HepG2 (cell line): ENCODE results near the gene CARMIL1. TPM values are rescaled to one million over a fixed set of nuclear protein-coding genes. Genes with fewer than 3 reads are reported as not detected.

Experiments
- CBFB ChIP-seq: sonication (generic); formaldehyde crosslinking; IDR thresholded peaks from 2 replicates; pipeline ENCODE4 v1.4.0; 2020; ENCODE audit warnings: missing genetic modification reagents
- CC2D1A ChIP-seq: sonication (generic); formaldehyde crosslinking; IDR thresholded peaks from 2 replicates; pipeline ENCODE4 v1.8.1; 2023; ENCODE audit warnings: mild to moderate bottlenecking, missing genetic modification reagents
- FOXJ3 ChIP-seq: sonication (generic); formaldehyde crosslinking; IDR thresholded peaks from 2 replicates; pipeline ENCODE4 v1.4.0; 2020; ENCODE audit warnings: missing genetic modification reagents, mild to moderate bottlenecking, borderline replicate concordance
- HIVEP1 ChIP-seq: sonication (generic); formaldehyde crosslinking; IDR thresholded peaks from 2 replicates; pipeline ENCODE4 v1.4.0; 2020; ENCODE audit warnings: mild to moderate bottlenecking, missing genetic modification reagents
- HOXD1 ChIP-seq: sonication (generic); formaldehyde crosslinking; IDR thresholded peaks from 2 replicates; pipeline ENCODE4 v1.5.0; 2020; ENCODE audit warnings: missing genetic modification reagents
- IKZF1 ChIP-seq: fragments of 450-650 bp; IDR thresholded peaks from 2 replicates; pipeline ENCODE4 v1.7.1; 2016
- KDM5B ChIP-seq: sonication (generic); formaldehyde crosslinking; IDR thresholded peaks from 2 replicates; pipeline ENCODE4 v1.4.0; 2020; ENCODE audit warnings: missing genetic modification reagents, mild to moderate bottlenecking, borderline replicate concordance
- NAIF1 ChIP-seq: sonication (generic); formaldehyde crosslinking; IDR thresholded peaks from 2 replicates; pipeline ENCODE4 v1.5.0; 2020; ENCODE audit warnings: mild to moderate bottlenecking, missing genetic modification reagents, borderline replicate concordance
- NCOR1 ChIP-seq: fragments of 200-600 bp; sonication (generic); IDR thresholded peaks from 2 replicates; pipeline ENCODE4 v1.7.0; 2017; ENCODE audit warnings: antibody characterized with exemption, low read length, borderline replicate concordance
- NFE2 ChIP-seq: sonication (generic); formaldehyde crosslinking; IDR thresholded peaks from 2 replicates; pipeline ENCODE4 v1.4.0; 2020; ENCODE audit warnings: missing genetic modification reagents
- NR3C1 ChIP-seq: sonication (generic); formaldehyde crosslinking; IDR thresholded peaks from 2 replicates; pipeline ENCODE4 v1.4.0; 2020; ENCODE audit warnings: missing genetic modification reagents
- PBX3 ChIP-seq: sonication (generic); formaldehyde crosslinking; IDR thresholded peaks from 2 replicates; pipeline ENCODE4 v1.8.1; 2023; ENCODE audit warnings: missing genetic modification reagents, inconsistent platforms, borderline replicate concordance
- REL ChIP-seq: sonication (generic); formaldehyde crosslinking; conservative IDR thresholded peaks from 2 replicates; pipeline ENCODE4 v1.8.0; 2022; ENCODE audit warnings: mild to moderate bottlenecking, missing genetic modification reagents, moderate library complexity
- SRSF9 ChIP-seq: fragments of 200-400 bp; formaldehyde crosslinking; IDR thresholded peaks from 2 replicates; pipeline ENCODE4 v1.6.1; 2018; ENCODE audit warnings: borderline replicate concordance, mild to moderate bottlenecking, low read depth, low read length; ENCODE audit not compliant: insufficient read depth, poor library complexity, severe bottlenecking
- STAT5B ChIP-seq: sonication (generic); formaldehyde crosslinking; IDR thresholded peaks from 2 replicates; pipeline ENCODE4 v1.4.0; 2020; ENCODE audit warnings: missing genetic modification reagents
- ZNF12 ChIP-seq: sonication (generic); formaldehyde crosslinking; IDR thresholded peaks from 2 replicates; pipeline ENCODE4 v1.5.0; 2020; ENCODE audit warnings: missing genetic modification reagents
- ZNF530 ChIP-seq: sonication (generic); formaldehyde crosslinking; IDR thresholded peaks from 2 replicates; pipeline ENCODE4 v1.5.0; 2020; ENCODE audit warnings: low read depth, mild to moderate bottlenecking, missing genetic modification reagents
- ZNF609 ChIP-seq: sonication (generic); formaldehyde crosslinking; IDR thresholded peaks from 2 replicates; pipeline ENCODE4 v1.4.0; 2020; ENCODE audit warnings: mild to moderate bottlenecking, missing genetic modification reagents, borderline replicate concordance
- ZNF75D ChIP-seq: sonication (generic); formaldehyde crosslinking; IDR thresholded peaks from 2 replicates; pipeline ENCODE4 v1.8.1; 2023; ENCODE audit warnings: missing genetic modification reagents, mild to moderate bottlenecking, borderline replicate concordance
- ZNF883 ChIP-seq: sonication (generic); formaldehyde crosslinking; IDR thresholded peaks from 2 replicates; pipeline ENCODE4 v1.5.1; 2020; ENCODE audit warnings: mild to moderate bottlenecking, missing genetic modification reagents; ENCODE audit errors: not compliant biosample characterization
- polyA plus RNA-seq, 8 experiments: library from polyadenylated mRNA; depleted of rRNA in 3 of 8; stranded (reverse) in 7 of 8; unstranded in 1 of 8; fragments of >200 nt; fragmentation: Illumina TruSeq in 4 of 8; extraction: Trizol in 4 of 8; gene quantifications; 2 replicates each; pipeline versions ENCODE4 v1.2.1 to v1.2.3, GENCODE V29; 2011 to 2016; ENCODE audit warnings: low read depth in 4 of 8, missing spikeins in 1 of 8, mixed read lengths in 1 of 8; ENCODE audit not compliant: insufficient read depth in 1 of 8
- total RNA-seq, 5 experiments: library from RNA; depleted of rRNA; stranded (reverse); fragments of >200 nt; fragmentation: Illumina TruSeq; extraction: Trizol; gene quantifications; 2 replicates each; pipeline ENCODE4 v1.2.3, GENCODE V29; 2016; ENCODE audit warnings: low read depth in 1 of 5
- TF ChIP-seq, protein P1 (sequence below): sonication (generic); IDR thresholded peaks from 2 replicates; pipeline ENCODE4 v1.6.1; 2016; ENCODE audit warnings: low read depth, borderline replicate concordance
- TF ChIP-seq, protein P2 (sequence below): sonication (generic); formaldehyde crosslinking; IDR thresholded peaks from 2 replicates; pipeline ENCODE4 v1.5.0; 2020; ENCODE audit warnings: mild to moderate bottlenecking, missing genetic modification reagents

The CARMIL1 gene
- total and polyA plus RNA-seq, 2 of the 13 experiments (the other 11 are each of a cell fraction or from before 2014, with no cell fraction given), result 1.8 to 2.6 TPM

DNA sequence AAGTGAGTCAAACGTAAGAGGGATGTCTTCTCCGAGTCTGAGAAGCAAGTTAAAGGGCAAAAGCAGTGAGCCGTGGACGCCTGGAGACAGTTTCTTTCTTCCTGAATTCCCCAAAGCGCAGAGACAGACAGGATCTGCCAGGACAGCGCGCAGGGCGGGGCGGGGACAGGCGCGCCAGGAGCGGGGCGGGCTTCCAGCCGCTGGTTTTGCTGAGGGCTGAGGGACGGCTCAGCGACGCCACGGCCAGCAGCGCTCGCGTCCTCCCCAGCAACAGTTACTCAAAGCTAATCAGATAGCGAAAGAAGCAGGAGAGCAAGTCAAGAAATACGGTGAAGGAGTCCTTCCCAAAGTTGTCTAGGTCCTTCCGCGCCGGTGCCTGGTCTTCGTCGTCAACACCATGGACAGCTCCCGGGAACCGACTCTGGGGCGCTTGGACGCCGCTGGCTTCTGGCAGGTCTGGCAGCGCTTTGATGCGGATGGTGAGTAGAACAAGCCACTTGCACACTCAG is 372.9 kb downstream of the CARMIL1 start, which contains the start of gene SCGN (continued):
- TF ChIP-seq ZNF883, result peak; percentile 96
- TF ChIP-seq NAIF1 (CRISPR knock-in tag), result peak; percentile 87; the same call in 1 of the 2 replicates
- no peak for TF ChIP-seq NCOR1
- TF ChIP-seq ZNF530 (CRISPR knock-in tag), result 0 out of 2 replicates have a peak, but pooled peaks have one; percentile 88
- no peak for TF ChIP-seq NFE2 (CRISPR knock-in tag)
- peak; percentile 96 for TF ChIP-seq KDM5B (CRISPR knock-in tag)
- peak; percentile 66; the same call in 1 of the 2 replicates for TF ChIP-seq FOXJ3
- no peak for TF ChIP-seq ZNF609
- TF ChIP-seq ZNF12 (CRISPR knock-in tag), result peak; percentile 92
- TF ChIP-seq ZNF75D, result peak; percentile 95; the same call in 1 of the 2 replicates
- peak; percentile 75; the same call in 1 of the 2 replicates for TF ChIP-seq HIVEP1 (CRISPR knock-in tag)
- TF ChIP-seq IKZF1, result no peak
- peak; percentile 87 for TF ChIP-seq STAT5B (CRISPR knock-in tag)
- TF ChIP-seq HOXD1 (CRISPR knock-in tag), result peak; percentile 94; the same call in 1 of the 2 replicates
- peak; percentile 95; the same call in 1 of the 2 replicates for TF ChIP-seq PBX3
- TF ChIP-seq, protein P1, sequence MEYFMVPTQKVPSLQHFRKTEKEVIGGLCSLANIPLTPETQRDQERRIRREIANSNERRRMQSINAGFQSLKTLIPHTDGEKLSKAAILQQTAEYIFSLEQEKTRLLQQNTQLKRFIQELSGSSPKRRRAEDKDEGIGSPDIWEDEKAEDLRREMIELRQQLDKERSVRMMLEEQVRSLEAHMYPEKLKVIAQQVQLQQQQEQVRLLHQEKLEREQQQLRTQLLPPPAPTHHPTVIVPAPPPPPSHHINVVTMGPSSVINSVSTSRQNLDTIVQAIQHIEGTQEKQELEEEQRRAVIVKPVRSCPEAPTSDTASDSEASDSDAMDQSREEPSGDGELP, result 0 out of 2 replicates have a peak, but pooled peaks have one; percentile 14
- peak; percentile 71 for TF ChIP-seq CBFB (CRISPR knock-in tag)
- no peak for TF ChIP-seq SRSF9
- no peak for TF ChIP-seq NR3C1 (CRISPR knock-in tag)
- TF ChIP-seq, protein P2, sequence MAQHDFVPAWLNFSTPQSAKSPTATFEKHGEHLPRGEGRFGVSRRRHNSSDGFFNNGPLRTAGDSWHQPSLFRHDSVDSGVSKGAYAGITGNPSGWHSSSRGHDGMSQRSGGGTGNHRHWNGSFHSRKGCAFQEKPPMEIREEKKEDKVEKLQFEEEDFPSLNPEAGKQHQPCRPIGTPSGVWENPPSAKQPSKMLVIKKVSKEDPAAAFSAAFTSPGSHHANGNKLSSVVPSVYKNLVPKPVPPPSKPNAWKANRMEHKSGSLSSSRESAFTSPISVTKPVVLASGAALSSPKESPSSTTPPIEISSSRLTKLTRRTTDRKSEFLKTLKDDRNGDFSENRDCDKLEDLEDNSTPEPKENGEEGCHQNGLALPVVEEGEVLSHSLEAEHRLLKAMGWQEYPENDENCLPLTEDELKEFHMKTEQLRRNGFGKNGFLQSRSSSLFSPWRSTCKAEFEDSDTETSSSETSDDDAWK (CRISPR knock-in tag), result no peak
- peak; percentile 62; the same call in 1 of the 2 replicates for TF ChIP-seq REL (CRISPR knock-in tag)
- TF ChIP-seq CC2D1A, result no peak
